Erythroblast (primary cell): ENCODE measurements around the gene MYZAP.

Source experiments
- DNase-seq, 2 experiments: peaks; one replicate each; lab custom pipeline; 2025; lab: John Stamatoyannopoulos, UW
- GATA1 ChIP-seq: IDR thresholded peaks from 2 replicates; pipeline ENCODE4 v1.6.1; 2011; ENCODE audit warnings: low read depth, mild to moderate bottlenecking, control low read depth, low read length, moderate library complexity
- POLR2A ChIP-seq: IDR thresholded peaks from 2 replicates; pipeline ENCODE4 v1.6.1; 2011; ENCODE audit warnings: mild to moderate bottlenecking, low read length

MYZAP gene

GRCh38 chr15:57685306-57686095 is 93.8 kb downstream of the MYZAP start:
- DNase-seq: no peak
- TF ChIP-seq POLR2A: no peak
- no peak for TF ChIP-seq GATA1

- TF ChIP-seq GATA1 (no peak), POLR2A (no peak)
- DNase-seq: no peak
Measured at GRCh38 chr15:57686657-57687056, 95.0 kb downstream of the MYZAP start.

GRCh38 chr15:57690341-57690966 is 98.8 kb downstream of the MYZAP start:
- TF ChIP-seq POLR2A: no peak
- no peak for TF ChIP-seq GATA1
- no peak for DNase-seq

GRCh38 chr15:57691082-57691481 is 99.4 kb downstream of the MYZAP start:
- no peak for TF ChIP-seq GATA1
- no peak for TF ChIP-seq POLR2A
- DNase-seq: no peak

- TF ChIP-seq GATA1 (no peak), POLR2A (no peak)
- no peak for DNase-seq
Measured at GRCh38 chr15:57692709-57693108, 101.0 kb downstream of the MYZAP start.

- TF ChIP-seq GATA1 (no peak), POLR2A (no peak)
- DNase-seq: no peak
Measured at GRCh38 chr15:57694279-57694678, 102.6 kb downstream of the MYZAP start.

- DNase-seq: no peak
Measured at GRCh38 chr15:57696146-57696545, 104.4 kb downstream of the MYZAP start.

GRCh38 chr15:57697588-57697987 is 105.9 kb downstream of the MYZAP start:
- no peak for DNase-seq
- TF ChIP-seq GATA1 (no peak), POLR2A (no peak)

More at GRCh38 chr15:57696146-57696545, 104.4 kb downstream of the MYZAP start:
- TF ChIP-seq GATA1 (no peak), POLR2A (no peak)

GRCh38 chr15:57698243-57698642 is 106.5 kb downstream of the MYZAP start:
- no peak for DNase-seq
- TF ChIP-seq GATA1 (no peak), POLR2A (no peak)

- TF ChIP-seq POLR2A (no peak), GATA1 (no peak)
- DNase-seq: no peak
Measured at GRCh38 chr15:57698991-57699390, 107.3 kb downstream of the MYZAP start.

GRCh38 chr15:57703387-57703786 is 111.7 kb downstream of the MYZAP start:
- TF ChIP-seq GATA1 (no peak), POLR2A (no peak)
- no peak for DNase-seq

GRCh38 chr15:57704441-57704840 is 112.7 kb downstream of the MYZAP start:
- no peak for TF ChIP-seq GATA1
- DNase-seq: peak; percentile 21 to 23

GRCh38 chr15:57705746-57706404 is 114.2 kb downstream of the MYZAP start:
- peak in 1 of 2 experiments; percentile 39 for DNase-seq
- TF ChIP-seq POLR2A: no peak
- no peak for TF ChIP-seq GATA1

- peak; percentile 97 for DNase-seq
- no peak for TF ChIP-seq GATA1
- TF ChIP-seq POLR2A: peak; percentile 84
Measured at GRCh38 chr15:57706405-57707209, 114.9 kb downstream of the MYZAP start, which contains the start of gene POLR2M. TSS of gene POLR2M (plus strand) at chr15:57706714. CDS start at chr15:57706843, 129 bp downstream.
